ENCODE measurements around the gene MRPS9.

The MRPS9 gene

GRCh38 chr2:105118960-105119359 lies 81.1 kb downstream of the MRPS9 start:
- in situ Hi-C loops (cut with HindIII; ENCODE audit: low pct_ligation_motif_present, low sequenced_read_pairs) = loop anchor here (25.0 kb wide), 1 partner anchor 118 kb away; the partner anchor contains the start of gene GPR45
- H3K36me3 ChIP-seq (replicated peaks) = no peaks in the 10 kb centered on the region
- H3K4me3 ChIP-seq (ENCODE audit: low read depth, low read length) = no peak overlapping the region
- TF ChIP-seq, protein P1, sequence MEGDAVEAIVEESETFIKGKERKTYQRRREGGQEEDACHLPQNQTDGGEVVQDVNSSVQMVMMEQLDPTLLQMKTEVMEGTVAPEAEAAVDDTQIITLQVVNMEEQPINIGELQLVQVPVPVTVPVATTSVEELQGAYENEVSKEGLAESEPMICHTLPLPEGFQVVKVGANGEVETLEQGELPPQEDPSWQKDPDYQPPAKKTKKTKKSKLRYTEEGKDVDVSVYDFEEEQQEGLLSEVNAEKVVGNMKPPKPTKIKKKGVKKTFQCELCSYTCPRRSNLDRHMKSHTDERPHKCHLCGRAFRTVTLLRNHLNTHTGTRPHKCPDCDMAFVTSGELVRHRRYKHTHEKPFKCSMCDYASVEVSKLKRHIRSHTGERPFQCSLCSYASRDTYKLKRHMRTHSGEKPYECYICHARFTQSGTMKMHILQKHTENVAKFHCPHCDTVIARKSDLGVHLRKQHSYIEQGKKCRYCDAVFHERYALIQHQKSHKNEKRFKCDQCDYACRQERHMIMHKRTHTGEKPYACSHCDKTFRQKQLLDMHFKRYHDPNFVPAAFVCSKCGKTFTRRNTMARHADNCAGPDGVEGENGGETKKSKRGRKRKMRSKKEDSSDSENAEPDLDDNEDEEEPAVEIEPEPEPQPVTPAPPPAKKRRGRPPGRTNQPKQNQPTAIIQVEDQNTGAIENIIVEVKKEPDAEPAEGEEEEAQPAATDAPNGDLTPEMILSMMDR (IDR thresholded peaks at IDR 0.05; ENCODE audit: low read depth, low read length, missing control alignments) = peak; percentile 68
- no peak overlapping the region for H3K27ac ChIP-seq
- no peak for DNase-seq
- H3K27me3 ChIP-seq (replicated peaks) = no peaks in the 10 kb centered on the region

DNA sequence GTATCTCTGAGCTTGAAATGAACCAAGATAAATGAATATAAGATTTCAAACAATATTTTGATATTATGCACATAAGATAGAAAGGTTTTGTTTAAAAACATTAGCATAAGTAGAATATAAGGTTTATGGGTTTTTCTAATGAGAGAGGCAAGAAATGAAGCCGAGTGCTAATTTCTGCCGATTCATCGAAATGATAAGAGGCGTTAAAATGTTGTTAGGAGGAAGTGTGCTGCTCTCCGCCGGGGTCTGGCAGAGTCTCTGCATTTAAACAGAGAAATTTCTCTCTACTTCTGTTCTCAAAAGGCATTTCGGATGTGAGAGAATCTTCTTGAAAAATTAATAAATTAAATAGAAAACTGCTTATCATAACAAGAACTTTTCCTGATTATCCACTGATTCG lies 83.6 kb downstream of the MRPS9 start:
- in situ Hi-C loops (cut with HindIII; ENCODE audit: low pct_ligation_motif_present, low sequenced_read_pairs) = loop anchor here (25.0 kb wide), 1 partner anchor 116 kb away; the partner anchor contains the start of gene GPR45
- Histone ChIP-seq H3K4me3 (ENCODE audit: low read depth, low read length) (no peak overlapping the region), H3K36me3 (replicated peaks) (no peaks in the 10 kb centered on the region), H3K27ac (no peak overlapping the region), H3K27me3 (replicated peaks) (no peaks in the 10 kb centered on the region)
- no peak for DNase-seq
- TF ChIP-seq, protein P1 (IDR thresholded peaks at IDR 0.05; ENCODE audit: low read depth, low read length, missing control alignments) = no peak

GRCh38 chr2:105125428-105125827 lies 87.6 kb downstream of the MRPS9 start:
- no peak overlapping the region for H3K4me3 ChIP-seq (ENCODE audit: low read depth, low read length)
- in situ Hi-C loops (cut with HindIII; ENCODE audit: low pct_ligation_motif_present, low sequenced_read_pairs) = no loop called here
- H3K27ac ChIP-seq = no peak overlapping the region
- DNase-seq = no peak
- TF ChIP-seq, protein P1 (IDR thresholded peaks at IDR 0.05; ENCODE audit: low read depth, low read length, missing control alignments) = peak; percentile 36
- no peaks in the 10 kb centered on the region for H3K36me3 ChIP-seq (replicated peaks)
- no peaks in the 10 kb centered on the region for H3K27me3 ChIP-seq (replicated peaks)

- no peak overlapping the region for H3K27ac ChIP-seq
Observed at GRCh38 chr2:105125920-105126319, 88.1 kb downstream of the MRPS9 start.

DNA sequence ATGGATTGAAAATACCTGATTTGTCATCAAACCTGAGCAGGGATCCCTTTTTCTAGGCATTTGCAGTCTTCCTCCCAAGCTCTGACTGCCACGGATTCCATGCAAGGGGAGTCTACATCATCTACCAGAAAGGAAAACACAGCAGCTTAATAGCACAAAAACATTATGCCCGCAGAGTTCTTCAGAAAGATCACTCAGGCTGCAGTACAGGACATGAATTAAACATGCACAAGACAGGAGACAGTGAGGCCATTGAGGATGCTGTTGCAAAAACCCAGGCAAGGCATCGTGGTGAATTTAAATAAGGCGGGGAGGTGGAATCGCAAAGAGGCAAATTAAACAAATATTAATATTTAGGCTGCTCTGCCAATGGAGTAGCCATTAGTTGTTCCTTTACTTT lies 88.5 kb downstream of the MRPS9 start:
- Histone ChIP-seq H3K36me3 (replicated peaks) (no peaks in the 10 kb centered on the region), H3K27ac (no peak overlapping the region), H3K27me3 (replicated peaks) (no peaks in the 10 kb centered on the region), H3K4me3 (ENCODE audit: low read depth, low read length) (no peak overlapping the region)
- DNase-seq = no peak
- TF ChIP-seq, protein P1 (IDR thresholded peaks at IDR 0.05; ENCODE audit: low read depth, low read length, missing control alignments) = no peak
- in situ Hi-C loops (cut with HindIII; ENCODE audit: low pct_ligation_motif_present, low sequenced_read_pairs) = no loop called here

More at GRCh38 chr2:105125920-105126319, 88.1 kb downstream of the MRPS9 start:
- TF ChIP-seq, protein P1 (IDR thresholded peaks at IDR 0.05; ENCODE audit: low read depth, low read length, missing control alignments) = no peak
- H3K27me3 ChIP-seq (replicated peaks) = no peaks in the 10 kb centered on the region
- in situ Hi-C loops (cut with HindIII; ENCODE audit: low pct_ligation_motif_present, low sequenced_read_pairs) = no loop called here
- DNase-seq = no peak
- H3K4me3 ChIP-seq (ENCODE audit: low read depth, low read length) = no peak overlapping the region
- no peaks in the 10 kb centered on the region for H3K36me3 ChIP-seq (replicated peaks)

DNA sequence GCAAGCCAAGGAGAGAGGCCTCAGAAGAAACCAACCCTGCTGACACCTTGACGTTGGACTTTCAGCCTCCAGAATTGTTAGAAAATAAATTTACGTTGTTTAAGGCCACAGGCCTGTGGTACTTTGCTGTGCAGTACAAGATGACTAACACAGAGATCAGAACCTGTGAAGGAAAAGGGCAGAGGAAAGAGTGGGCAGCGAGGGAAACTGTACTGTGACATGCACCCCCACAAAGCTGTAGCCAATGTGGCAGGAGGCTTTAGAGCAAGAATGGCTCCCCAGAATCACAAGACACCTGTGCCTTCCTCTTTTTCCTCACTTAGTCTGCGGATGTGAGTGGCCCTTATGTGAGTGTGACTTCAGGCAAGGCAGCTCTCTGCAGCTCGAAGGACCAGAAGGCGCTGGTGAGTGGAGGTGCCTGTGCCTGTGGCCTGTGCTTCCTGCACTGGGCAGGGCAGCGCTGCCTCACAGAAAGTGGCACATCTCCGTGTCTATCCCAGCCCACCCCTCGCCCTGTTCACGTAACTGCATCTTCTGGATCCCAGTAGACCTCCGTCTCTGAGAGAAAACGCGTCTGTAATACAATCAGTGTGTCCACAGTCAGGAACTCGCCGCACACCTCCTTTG lies 89.5 kb downstream of the MRPS9 start:
- DNase-seq = no peak
- TF ChIP-seq, protein P1 (IDR thresholded peaks at IDR 0.05; ENCODE audit: low read depth, low read length, missing control alignments) = no peak

More for the DNA sequence above, 89.5 kb downstream of the MRPS9 start:
- Histone ChIP-seq H3K27ac (no peak overlapping the region), H3K27me3 (replicated peaks) (no peaks in the 10 kb centered on the region), H3K4me3 (ENCODE audit: low read depth, low read length) (no peak overlapping the region), H3K36me3 (replicated peaks) (no peaks in the 10 kb centered on the region)
- in situ Hi-C loops (cut with HindIII; ENCODE audit: low pct_ligation_motif_present, low sequenced_read_pairs) = no loop called here

Data from brain microvascular endothelial cell (primary cell).